GM23338 (cell line): ENCODE measurements around the gene TMEM53.

Experiments used
- CREB1 ChIP-seq: fragments of 250-450 bp; sonication (Bioruptor Pico); IDR thresholded peaks from 2 replicates; pipeline ENCODE4 v1.5.0; 2020; ENCODE audit warnings: low read depth, mild to moderate bottlenecking, moderate library complexity
- EZH2phosphoT487 ChIP-seq: fragments of 200-600 bp; sonication (generic); IDR thresholded peaks from one replicate; pipeline ENCODE4 v1.8.1; 2018; ENCODE audit warnings: antibody characterized with exemption; ENCODE audit not compliant: unreplicated experiment
- TF ChIP-seq, protein P1 (sequence below), 2 experiments: fragments of 200-600 bp in 1 of 2; sonication (generic) in 1 of 2; conservative IDR thresholded peaks; 2 replicates each; pipeline versions ENCODE4 v1.5.1 to v1.6.1; 2016 to 2017; ENCODE audit warnings: antibody characterized with exemption in 2 of 2, low read depth in 2 of 2, mild to moderate bottlenecking in 2 of 2, moderate library complexity in 1 of 2

GRCh38 chr1:44714944-44715571, 40.8 kb upstream of the TMEM53 start:
- TF ChIP-seq, protein P1, sequence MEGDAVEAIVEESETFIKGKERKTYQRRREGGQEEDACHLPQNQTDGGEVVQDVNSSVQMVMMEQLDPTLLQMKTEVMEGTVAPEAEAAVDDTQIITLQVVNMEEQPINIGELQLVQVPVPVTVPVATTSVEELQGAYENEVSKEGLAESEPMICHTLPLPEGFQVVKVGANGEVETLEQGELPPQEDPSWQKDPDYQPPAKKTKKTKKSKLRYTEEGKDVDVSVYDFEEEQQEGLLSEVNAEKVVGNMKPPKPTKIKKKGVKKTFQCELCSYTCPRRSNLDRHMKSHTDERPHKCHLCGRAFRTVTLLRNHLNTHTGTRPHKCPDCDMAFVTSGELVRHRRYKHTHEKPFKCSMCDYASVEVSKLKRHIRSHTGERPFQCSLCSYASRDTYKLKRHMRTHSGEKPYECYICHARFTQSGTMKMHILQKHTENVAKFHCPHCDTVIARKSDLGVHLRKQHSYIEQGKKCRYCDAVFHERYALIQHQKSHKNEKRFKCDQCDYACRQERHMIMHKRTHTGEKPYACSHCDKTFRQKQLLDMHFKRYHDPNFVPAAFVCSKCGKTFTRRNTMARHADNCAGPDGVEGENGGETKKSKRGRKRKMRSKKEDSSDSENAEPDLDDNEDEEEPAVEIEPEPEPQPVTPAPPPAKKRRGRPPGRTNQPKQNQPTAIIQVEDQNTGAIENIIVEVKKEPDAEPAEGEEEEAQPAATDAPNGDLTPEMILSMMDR (conservative IDR thresholded peaks at IDR 0.05; ENCODE audit: low read depth in 2 of 2): peak; percentile 94 to 95
- no peak for TF ChIP-seq CREB1 (CRISPR knock-in tag)
- no peak for TF ChIP-seq EZH2phosphoT487
